Prostate gland (tissue), 2 donors: ENCODE results near the gene GTSE1.

ENCODE experiments used
- CTCF ChIP-seq, 4 experiments: fragments of 200-600 bp in 2 of 4; fragments of 450-650 bp in 2 of 4; sonication (generic) in 2 of 4; IDR thresholded peaks; 1 replicate in 3 of 4; 2 replicates in 1 of 4; pipeline ENCODE4 v1.5.1; 2016 to 2019; ENCODE audit warnings: antibody characterized with exemption in 4 of 4, mild to moderate bottlenecking in 2 of 4, moderate library complexity in 2 of 4
- POLR2A ChIP-seq: fragments of 450-650 bp; IDR thresholded peaks from one replicate; pipeline ENCODE4 v1.6.1; 2016; ENCODE audit warnings: antibody characterized with exemption, mild to moderate bottlenecking
- POLR2AphosphoS5 ChIP-seq: sonication (generic); formaldehyde crosslinking; IDR thresholded peaks from one replicate; pipeline ENCODE4 v1.6.1; 2017; ENCODE audit warnings: antibody characterized with exemption

GRCh38 chr22:46354176-46354992 lies 57.7 kb downstream of the GTSE1 start:
- no peak for TF ChIP-seq CTCF (IDR thresholded peaks at IDR 0.05)
- TF ChIP-seq POLR2A, result no peak
- TF ChIP-seq POLR2AphosphoS5, result no peak
